Dermis blood vessel endothelial cell (primary cell): Measurements from ENCODE around the gene ALOX15. TPM values are rescaled to one million over a fixed set of nuclear protein-coding genes. Genes with fewer than 3 reads are reported as not detected.
"Not testable (repeated sequence)": the region's sequence is repeated elsewhere in the genome, so short reads cannot be mapped to it uniquely, and the experiment has no call there.

Experiments
- DNase-seq: peaks from one replicate; pipeline ENCODE4 v3.0.0; 2010
- total RNA-seq: library from RNA; depleted of rRNA; stranded (reverse); fragments of >200 nt; gene quantifications from 2 replicates; pipeline ENCODE4 v1.2.3, GENCODE V29; 2014

The ALOX15 gene
- total RNA-seq, 1 donor from 2014 or later: not detected

- no peak for DNase-seq
Measured at GRCh38 chr17:4617090-4617489, 24.4 kb downstream of the ALOX15 start.

DNA sequence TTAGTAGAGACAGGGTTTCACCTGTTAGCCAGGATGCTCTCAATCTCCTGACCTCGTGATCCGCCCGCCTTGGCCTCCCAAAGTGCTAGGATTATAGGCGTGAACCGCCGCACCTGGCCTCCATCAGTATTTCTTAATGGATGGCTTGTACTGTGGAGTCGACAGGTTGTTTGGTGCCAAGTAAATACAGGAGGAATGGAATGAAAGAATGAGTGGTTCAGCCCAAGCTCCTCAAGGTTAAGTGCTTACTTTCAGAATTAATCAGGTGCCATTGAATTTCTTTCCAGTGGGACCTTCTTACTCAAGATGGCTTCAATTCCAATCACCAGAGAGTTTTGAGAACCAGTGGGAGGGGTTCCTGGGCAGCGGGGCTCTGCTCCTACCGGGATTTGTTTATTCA, 25.0 kb downstream of the ALOX15 start:
- DNase-seq: no peak

DNA sequence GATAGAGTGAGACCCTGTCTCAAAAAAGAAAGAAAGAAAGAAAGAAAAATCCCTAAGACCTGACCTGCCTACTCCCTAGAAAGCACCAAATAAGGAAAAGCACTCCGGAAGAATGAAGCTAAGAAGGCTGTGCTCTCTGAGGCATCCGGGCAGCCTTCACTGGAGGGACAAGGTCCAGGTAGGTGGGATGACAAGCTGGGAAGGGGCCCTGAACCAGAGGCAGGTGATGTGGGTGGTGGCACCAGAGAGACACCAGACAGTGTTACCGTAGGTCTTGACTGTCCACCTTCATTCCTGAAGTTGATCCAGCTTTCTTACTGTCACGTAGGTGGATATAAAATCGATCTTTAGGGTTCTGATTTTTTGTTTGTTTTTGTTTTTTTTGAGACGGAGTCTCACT, 30.8 kb downstream of the ALOX15 start:
- no peak for DNase-seq

DNA sequence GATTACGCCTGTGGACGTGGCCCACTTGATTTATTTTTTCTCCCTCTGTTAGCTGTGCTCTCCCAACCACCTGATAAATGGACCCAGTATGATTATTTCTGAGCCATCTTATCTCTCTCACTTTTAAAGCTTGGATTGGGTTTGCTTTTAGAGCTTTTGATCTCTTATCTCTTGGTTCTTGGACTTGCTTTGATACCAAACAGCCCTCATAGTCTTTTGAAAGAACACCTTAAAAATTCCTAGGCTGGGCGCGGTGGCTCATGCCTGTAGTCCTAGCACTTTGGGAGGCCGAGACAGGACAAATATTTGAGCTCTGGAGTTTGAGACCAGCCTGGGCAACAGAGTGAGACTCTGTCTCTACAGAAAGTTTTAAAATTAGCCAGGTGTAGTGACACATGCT, 31.3 kb downstream of the ALOX15 start:
- no peak for DNase-seq

- DNase-seq: no peak
Measured at GRCh38 chr17:4609761-4610160, 31.7 kb downstream of the ALOX15 start.

DNA sequence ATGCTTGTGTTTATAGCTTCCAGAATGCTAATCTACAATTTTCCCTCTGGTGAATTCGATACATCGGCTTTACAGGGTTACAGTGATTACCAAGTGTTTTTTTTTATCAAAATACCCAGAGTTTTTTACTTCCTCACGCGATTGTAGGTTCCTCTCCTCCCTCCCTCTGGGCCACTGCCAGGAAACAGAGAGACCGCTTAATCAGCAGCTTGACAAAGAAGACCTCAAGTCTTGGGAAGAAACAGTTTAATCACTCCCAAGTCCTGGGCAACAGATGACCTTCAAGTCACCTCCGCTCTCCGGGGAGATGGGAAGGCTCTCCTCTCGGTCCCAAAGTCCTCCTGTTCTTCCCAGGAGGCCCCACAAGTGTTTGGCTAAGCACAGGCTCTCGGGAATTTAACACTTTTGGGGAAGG, 33.7 kb downstream of the ALOX15 start:
- DNase-seq: peak; percentile 43

- no peak for DNase-seq
Measured at GRCh38 chr17:4607261-4607741, 34.2 kb downstream of the ALOX15 start.

- DNase-seq: no peak
Measured at GRCh38 chr17:4605826-4606225, 35.7 kb downstream of the ALOX15 start.

DNA sequence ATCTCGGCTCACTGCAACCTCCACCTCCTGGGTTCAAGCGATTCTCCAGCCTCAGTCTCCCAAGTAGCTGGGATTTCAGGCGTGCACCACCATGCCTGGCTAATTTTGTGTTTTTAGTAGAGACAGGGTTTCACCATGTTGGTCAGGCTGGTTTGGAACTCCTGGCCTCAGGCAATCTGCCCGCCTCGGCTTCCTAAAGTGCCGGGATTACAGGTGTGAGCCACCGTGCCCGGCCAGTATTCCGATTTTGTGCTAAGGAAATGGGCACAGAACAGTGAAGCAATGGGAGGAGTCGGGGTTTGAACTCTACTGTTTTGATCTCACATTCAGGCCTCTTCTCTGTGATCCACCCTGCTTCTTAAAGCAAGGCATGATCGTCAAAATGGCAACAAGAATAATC, 36.7 kb downstream of the ALOX15 start:
- not testable (repeated sequence) for DNase-seq

DNA sequence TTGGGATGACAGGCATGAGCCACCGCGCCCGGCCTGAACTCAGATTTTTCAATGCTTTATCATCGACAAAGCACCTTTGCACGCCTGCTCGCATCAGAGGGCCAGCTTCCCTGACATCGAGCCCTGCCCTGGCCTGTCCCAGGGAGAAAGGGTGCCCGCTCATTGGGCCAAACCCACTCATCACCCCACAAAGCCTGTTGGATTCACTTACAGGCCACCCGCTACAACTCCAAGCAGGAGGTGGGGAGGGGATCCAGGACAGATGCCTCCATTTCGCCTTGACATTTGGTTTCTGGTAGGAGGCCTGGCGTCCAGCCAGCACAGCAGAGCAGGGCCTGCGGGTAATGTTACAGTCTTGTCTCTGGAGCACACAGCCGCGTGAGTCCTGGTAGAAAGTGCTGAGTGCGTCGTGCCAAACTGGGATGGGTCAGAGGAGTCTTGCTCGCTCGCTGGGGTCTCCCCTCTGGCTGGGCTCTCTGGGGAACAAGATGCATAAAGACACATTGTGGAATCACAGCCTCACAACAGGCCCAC, 37.3 kb downstream of the ALOX15 start:
- DNase-seq: no peak

GRCh38 chr17:4602041-4602440, 39.4 kb downstream of the ALOX15 start:
- DNase-seq: no peak

- DNase-seq: no peak
Measured at GRCh38 chr17:4601326-4601725, 40.2 kb downstream of the ALOX15 start.

GRCh38 chr17:4600563-4600962, 40.9 kb downstream of the ALOX15 start:
- no peak for DNase-seq

DNA sequence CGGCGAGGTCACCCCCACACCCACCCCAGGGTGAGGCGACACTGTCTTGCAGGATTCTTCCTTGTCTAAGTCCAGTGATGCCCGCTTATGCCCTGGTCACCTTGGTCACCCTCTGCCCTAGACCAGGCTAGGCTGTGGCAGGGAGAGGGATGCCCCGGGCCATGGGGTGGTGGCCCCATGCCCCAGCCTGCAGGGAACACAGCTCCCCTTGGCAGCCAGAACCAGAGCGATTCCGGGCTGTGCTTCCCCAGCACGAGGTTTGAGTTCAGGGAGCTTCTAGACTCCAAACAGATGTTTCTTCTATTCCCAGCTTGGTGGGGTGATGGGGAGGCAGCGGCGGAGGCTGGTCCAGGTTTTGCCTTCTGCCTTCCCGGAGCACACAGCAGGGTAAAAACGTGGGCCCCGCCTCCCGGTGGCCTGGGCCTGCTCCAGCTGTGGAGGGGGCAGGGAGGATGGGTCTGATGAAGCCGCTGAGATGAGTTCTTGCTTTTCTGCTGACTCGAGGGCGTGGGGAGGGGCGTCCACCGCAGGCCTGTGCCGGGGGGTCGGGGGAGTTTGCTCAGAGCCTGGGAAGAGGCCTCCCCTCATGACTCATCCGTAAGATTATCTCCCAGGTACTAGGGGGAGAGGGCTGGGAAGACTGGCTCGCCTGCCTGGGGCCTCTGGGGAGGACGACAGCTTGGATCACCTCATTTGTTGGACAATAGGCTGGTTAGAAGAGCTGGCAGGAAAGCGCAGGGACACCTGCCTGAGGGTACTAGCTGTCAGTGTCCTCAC, 41.8 kb downstream of the ALOX15 start:
- no peak for DNase-seq

DNA sequence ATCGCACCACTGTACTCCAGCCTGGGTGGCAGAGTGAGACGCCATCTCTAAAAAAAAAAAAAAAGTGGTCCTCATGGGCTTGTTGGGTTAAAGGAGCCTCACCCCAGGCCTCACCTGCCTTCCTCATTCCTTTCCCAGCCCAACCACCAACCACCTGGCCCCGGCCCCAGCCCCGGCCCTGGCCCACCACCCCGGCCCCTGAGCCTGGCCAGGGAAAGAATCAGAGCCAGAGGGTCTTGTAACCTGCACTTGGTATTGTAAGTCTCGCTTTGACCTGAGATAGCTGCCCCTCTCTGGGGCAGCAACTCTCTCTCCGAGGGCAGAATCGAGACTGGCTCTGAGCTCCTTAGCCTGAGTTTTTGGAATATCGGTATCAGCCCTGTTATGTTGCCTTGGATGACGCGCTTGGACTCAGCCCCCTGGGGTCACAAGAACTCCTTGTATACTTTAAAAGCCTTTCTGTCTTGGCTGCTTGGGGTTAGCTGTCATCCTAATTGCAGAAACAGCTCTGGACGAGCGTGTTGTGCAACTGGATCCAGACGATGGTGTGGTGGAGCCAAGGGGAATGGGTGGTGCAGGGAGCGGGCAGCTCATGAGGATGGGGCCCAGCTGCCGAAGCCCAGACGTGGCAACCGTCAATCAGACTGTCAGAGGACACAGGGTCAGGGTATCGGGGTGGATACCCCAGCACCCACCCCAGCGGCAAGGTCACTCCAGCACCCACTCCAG, 42.5 kb downstream of the ALOX15 start:
- DNase-seq: no peak

- DNase-seq: no peak
Measured at GRCh38 chr17:4597975-4598374, 43.5 kb downstream of the ALOX15 start.

GRCh38 chr17:4596636-4597380, 44.7 kb downstream of the ALOX15 start:
- DNase-seq: no peak

DNA sequence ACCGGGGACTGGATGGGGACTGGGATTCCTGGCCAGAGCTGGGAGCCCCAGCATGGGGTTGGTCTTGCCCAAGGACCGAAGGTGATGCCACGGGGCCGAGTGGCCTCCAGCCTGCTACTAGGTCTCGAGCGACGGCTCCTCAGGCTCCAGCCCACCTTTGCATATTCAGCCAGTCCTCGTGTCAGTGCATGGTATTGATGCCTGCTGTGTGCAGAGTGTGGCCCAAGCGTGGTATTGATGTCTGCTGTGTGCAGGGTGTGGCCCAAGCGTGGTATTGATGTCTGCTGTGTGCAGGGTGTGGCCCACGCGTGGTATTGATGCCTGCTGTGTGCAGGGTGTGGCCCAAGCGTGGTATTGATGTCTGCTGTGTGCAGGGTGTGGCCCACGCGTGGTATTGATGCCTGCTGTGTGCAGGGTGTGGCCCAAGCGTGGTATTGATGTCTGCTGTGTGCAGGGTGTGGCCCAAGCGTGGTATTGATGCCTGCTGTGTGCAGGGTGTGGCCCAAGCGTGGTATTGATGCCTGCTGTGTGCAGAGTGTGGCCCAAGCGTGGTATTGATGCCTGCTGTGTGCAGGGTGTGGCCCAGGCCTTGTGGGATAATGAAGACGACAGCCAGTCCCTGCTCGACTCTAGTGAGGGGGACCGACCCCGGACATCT, 45.7 kb downstream of the ALOX15 start:
- DNase-seq: not testable (repeated sequence)

GRCh38 chr17:4594931-4595684, 46.4 kb downstream of the ALOX15 start:
- peak; percentile 54 for DNase-seq

- no peak for DNase-seq
Measured at GRCh38 chr17:4594406-4594805, 47.1 kb downstream of the ALOX15 start.

DNA sequence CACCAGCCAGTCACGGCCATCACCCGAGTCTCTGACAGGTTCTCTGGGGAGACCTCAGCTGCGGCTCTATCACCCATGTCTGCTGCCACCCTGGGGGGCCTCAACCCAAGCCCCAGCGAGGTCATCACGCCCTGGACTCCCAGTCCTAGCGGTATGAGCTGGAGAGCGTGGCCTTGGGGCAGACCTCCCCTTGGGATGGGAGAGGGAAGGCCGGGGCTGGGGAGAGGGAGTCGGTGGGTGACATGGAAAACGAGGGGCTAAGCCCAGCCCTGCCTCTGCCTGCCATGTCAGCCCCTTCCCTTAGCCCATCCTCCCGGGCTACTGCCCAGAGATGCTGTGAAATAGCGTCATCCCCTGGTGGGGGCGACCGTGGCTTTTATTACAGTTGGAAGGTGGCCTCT, 48.5 kb downstream of the ALOX15 start:
- no peak for DNase-seq
